ENCODE measurements around the gene GRIK4.

GRIK4 gene

GRCh38 chr11:120937501-120937900, 426.0 kb downstream of the GRIK4 start:
- DNase-seq = no peak

GRCh38 chr11:120938260-120938659, 426.7 kb downstream of the GRIK4 start:
- no peak for DNase-seq

- DNase-seq = no peak
Observed at GRCh38 chr11:120940160-120940848, 428.8 kb downstream of the GRIK4 start.

- no peak for DNase-seq
Observed at GRCh38 chr11:120941000-120941399, 429.5 kb downstream of the GRIK4 start.

GRCh38 chr11:120942701-120943100, 431.2 kb downstream of the GRIK4 start:
- DNase-seq = no peak

GRCh38 chr11:120945042-120945441, 433.5 kb downstream of the GRIK4 start:
- no peak for DNase-seq

GRCh38 chr11:120950880-120951279, 439.3 kb downstream of the GRIK4 start:
- no peak for DNase-seq

GRCh38 chr11:120952461-120953434, 441.2 kb downstream of the GRIK4 start:
- no peak for DNase-seq

GRCh38 chr11:120954381-120954780, 442.8 kb downstream of the GRIK4 start:
- no peak for DNase-seq

GRCh38 chr11:120956710-120957495, 445.4 kb downstream of the GRIK4 start:
- no peak for DNase-seq

GRCh38 chr11:120958185-120958584, 446.6 kb downstream of the GRIK4 start:
- no peak for DNase-seq

- no peak for DNase-seq
Observed at GRCh38 chr11:120959189-120959588, 447.6 kb downstream of the GRIK4 start.

GRCh38 chr11:120964857-120965256, 453.3 kb downstream of the GRIK4 start:
- DNase-seq = no peak

GRCh38 chr11:120966840-120967239, 455.3 kb downstream of the GRIK4 start:
- no peak for DNase-seq

GRCh38 chr11:120969993-120970392, 458.4 kb downstream of the GRIK4 start:
- no peak for DNase-seq

GRCh38 chr11:120971825-120972224, 460.3 kb downstream of the GRIK4 start:
- no peak for DNase-seq

GRCh38 chr11:120972621-120973020, 461.1 kb downstream of the GRIK4 start:
- no peak for DNase-seq

- DNase-seq = no peak
Observed at GRCh38 chr11:120973501-120973900, 462.0 kb downstream of the GRIK4 start.

GRCh38 chr11:120974466-120974865, 462.9 kb downstream of the GRIK4 start:
- DNase-seq = no peak

GRCh38 chr11:120974965-120975364, 463.4 kb downstream of the GRIK4 start:
- no peak for DNase-seq

GRCh38 chr11:120977266-120978137, 466.0 kb downstream of the GRIK4 start:
- DNase-seq = no peak

- no peak for DNase-seq
Observed at GRCh38 chr11:120978701-120979100, 467.2 kb downstream of the GRIK4 start.
